Suprapubic skin (tissue), 3 donors: Measurements from ENCODE around the gene DSTN.

Source experiments
- CTCF ChIP-seq, 2 donors: fragments of 200-600 bp in 1 of 2; fragments of 450-650 bp in 1 of 2; sonication (generic) in 1 of 2; IDR thresholded peaks; one replicate each; pipeline ENCODE4 v1.5.1; 2016 to 2019; ENCODE audit warnings: antibody characterized with exemption in 2 of 2, mild to moderate bottlenecking in 1 of 2, moderate library complexity in 1 of 2
- EP300 ChIP-seq: sonication (generic); formaldehyde crosslinking; IDR thresholded peaks from one replicate; pipeline ENCODE4 v1.6.1; 2017; ENCODE audit warnings: antibody characterized with exemption
- POLR2A ChIP-seq, 2 donors: fragments of 450-650 bp; IDR thresholded peaks; one replicate each; pipeline ENCODE4 v1.6.1; 2017; ENCODE audit warnings: antibody characterized with exemption in 2 of 2, mild to moderate bottlenecking in 2 of 2, moderate library complexity in 2 of 2

GRCh38 chr20:17556837-17557674 lies 12.8 kb upstream of the DSTN start:
- TF ChIP-seq CTCF (IDR thresholded peaks at IDR 0.05): no peak
- no peak for TF ChIP-seq EP300
- no peak for TF ChIP-seq POLR2A (IDR thresholded peaks at IDR 0.05)
